Esophagus muscularis mucosa (tissue), 4 donors: Measurements from ENCODE around the gene GALNT11.

ENCODE experiments used
- EP300 ChIP-seq: sonication (generic); formaldehyde crosslinking; IDR thresholded peaks from one replicate; pipeline ENCODE4 v1.6.1; 2017; ENCODE audit warnings: antibody characterized with exemption
- POLR2A ChIP-seq: fragments of 450-650 bp; IDR thresholded peaks from one replicate; pipeline ENCODE4 v1.6.1; 2017; ENCODE audit warnings: antibody characterized with exemption, moderate library complexity, mild to moderate bottlenecking, low read depth
- POLR2AphosphoS5 ChIP-seq, 2 donors: sonication (generic); formaldehyde crosslinking; IDR thresholded peaks; one replicate each; pipeline ENCODE4 v1.6.1; 2017; ENCODE audit warnings: antibody characterized with exemption in 2 of 2
- TF ChIP-seq, protein P1 (sequence below), 3 experiments: fragments of 200-600 bp in 2 of 3; fragments of 450-650 bp in 1 of 3; sonication (generic) in 2 of 3; IDR thresholded peaks; one replicate each; pipeline ENCODE4 v1.5.1; 2017 to 2019; ENCODE audit warnings: antibody characterized with exemption in 3 of 3, mild to moderate bottlenecking in 2 of 3, moderate library complexity in 1 of 3

DNA sequence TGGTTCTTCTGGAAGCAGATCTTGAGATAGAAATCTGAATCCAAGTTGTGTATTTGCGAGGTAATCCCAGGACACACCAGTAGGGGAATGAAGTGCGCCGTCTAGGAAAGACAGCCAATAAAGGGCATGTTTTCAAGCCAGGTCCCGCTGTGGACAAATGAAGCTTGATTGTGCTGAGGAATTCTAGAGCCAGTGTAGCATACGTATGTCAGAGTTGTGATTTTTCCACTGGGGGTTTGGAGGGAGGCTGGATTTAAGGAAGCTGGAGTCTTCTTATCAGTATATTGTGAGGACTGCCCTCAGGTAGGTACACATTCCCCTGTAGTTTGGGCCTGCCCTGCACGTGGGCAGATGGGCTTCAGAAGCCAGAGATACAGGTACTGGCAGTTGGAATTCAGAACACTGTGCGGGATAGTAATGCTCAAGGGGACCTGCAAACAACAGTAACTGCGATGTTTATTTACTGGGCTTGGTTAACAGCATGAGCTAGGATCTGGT, 50.9 kb downstream of the GALNT11 start:
- TF ChIP-seq POLR2A: no peak
- TF ChIP-seq POLR2AphosphoS5 (IDR thresholded peaks at IDR 0.05): no peak
- TF ChIP-seq, protein P1, sequence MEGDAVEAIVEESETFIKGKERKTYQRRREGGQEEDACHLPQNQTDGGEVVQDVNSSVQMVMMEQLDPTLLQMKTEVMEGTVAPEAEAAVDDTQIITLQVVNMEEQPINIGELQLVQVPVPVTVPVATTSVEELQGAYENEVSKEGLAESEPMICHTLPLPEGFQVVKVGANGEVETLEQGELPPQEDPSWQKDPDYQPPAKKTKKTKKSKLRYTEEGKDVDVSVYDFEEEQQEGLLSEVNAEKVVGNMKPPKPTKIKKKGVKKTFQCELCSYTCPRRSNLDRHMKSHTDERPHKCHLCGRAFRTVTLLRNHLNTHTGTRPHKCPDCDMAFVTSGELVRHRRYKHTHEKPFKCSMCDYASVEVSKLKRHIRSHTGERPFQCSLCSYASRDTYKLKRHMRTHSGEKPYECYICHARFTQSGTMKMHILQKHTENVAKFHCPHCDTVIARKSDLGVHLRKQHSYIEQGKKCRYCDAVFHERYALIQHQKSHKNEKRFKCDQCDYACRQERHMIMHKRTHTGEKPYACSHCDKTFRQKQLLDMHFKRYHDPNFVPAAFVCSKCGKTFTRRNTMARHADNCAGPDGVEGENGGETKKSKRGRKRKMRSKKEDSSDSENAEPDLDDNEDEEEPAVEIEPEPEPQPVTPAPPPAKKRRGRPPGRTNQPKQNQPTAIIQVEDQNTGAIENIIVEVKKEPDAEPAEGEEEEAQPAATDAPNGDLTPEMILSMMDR (IDR thresholded peaks at IDR 0.05): peak in 1 of 3 experiments; percentile 33
- no peak for TF ChIP-seq EP300
